ENCODE results near the gene KIF26A.

KIF26A gene

DNA sequence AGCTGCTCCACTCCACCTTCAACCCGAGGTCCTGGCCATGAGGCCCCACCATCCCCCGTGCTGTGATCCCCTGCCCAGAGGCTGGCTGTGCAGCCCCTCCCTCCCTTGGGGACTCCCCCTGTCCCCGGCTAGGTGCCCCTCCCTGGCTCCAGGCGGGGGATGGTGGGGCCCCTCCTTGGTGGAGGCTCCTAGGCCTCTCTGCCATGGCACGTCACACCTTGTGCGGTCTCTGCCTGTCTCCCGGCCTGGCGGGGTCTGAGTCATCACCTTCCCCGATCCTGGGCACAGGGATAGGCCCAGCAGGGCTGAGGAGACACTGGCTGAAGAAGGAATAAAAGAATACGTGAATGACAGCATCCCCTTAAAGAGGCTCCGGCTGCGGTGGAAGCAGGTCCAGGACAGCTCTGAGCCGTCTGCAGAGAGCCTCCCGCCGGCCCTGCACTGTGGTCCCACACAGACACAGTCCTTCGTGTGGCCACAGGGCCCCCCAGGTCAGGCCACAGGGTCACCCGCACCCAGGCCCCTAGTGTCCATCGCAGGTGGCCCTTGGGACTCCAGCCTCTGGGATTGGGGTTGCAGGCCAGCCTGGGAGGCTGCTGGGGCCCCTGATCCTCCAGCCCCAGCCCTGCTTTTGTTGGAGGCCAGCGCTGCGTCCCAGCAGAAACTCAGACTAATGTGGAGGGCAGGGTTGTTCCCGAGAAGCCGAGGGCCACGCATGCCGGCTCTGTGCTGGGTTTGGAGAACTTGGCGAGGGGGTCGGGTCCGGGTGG is 43.6 kb downstream of the KIF26A start:
- no peak for DNase-seq

DNA sequence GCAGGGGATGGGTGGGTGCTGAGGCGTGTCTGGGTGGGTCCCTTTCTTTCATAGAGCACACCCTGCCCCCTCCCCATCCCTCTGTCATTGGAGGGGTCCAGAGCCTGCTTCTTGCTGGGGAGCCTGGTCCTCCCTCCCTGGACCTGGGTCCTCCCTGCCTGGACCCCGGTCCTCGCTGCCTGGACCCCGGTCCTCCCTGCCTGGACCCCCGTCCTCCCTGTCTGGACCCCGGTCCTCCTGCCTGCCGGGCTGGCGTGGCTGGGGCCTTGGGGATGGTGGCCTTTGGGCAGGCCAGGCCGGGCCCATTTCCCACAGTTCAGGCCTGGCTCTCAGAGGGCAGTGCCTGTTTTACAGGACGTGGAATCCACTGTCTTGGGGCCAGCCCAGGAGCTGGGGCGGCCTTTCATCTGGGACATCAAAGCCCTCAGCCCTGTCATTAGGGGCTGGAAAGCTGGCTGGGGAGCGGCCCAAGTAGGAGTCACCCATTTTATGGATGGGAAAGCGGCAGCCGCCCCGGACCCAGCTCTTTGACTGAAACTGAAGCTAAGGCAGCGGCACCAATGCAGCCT is 44.6 kb downstream of the KIF26A start:
- DNase-seq, result no peak

DNA sequence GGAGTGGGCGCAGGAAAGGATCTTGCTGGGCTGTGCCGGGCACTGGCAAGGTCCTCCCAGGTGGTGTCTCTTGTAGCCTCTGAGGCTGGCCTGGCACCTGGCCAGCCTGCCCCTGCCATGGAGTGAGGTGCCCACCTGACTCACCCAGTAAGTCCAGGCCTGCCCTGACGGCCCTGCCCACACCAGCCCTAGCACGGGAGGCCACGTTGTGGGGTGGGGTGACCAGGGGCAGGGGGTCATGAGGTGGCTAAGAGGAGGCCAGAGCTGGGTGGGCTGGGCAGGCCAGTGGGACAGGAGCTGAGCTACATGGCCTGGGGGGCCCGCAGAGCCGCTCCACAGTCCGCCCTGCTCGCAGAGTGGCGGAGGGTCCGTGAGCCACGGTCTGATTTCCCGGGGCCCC is 45.4 kb downstream of the KIF26A start:
- no peak for DNase-seq

DNA sequence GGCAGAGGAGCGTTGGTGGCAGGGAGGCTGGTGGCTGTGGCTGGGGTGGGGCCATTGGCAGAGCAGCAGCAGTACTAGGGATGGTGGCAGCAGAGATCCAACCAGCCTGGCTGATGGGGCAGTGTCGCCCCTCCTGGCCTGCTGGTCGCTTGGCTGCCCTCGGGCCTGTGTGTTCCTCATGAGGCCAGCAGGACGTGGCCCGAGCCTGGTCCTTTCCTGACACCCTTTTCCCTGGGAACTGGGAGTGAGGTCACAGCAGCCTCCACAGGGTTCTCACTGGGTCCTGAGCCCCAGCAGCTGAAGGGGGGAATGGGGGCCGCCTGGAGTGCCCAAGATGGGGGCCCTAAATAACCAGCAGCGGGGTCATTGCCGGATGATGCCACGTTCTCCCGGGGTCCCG is 46.1 kb downstream of the KIF26A start:
- DNase-seq, result no peak

DNA sequence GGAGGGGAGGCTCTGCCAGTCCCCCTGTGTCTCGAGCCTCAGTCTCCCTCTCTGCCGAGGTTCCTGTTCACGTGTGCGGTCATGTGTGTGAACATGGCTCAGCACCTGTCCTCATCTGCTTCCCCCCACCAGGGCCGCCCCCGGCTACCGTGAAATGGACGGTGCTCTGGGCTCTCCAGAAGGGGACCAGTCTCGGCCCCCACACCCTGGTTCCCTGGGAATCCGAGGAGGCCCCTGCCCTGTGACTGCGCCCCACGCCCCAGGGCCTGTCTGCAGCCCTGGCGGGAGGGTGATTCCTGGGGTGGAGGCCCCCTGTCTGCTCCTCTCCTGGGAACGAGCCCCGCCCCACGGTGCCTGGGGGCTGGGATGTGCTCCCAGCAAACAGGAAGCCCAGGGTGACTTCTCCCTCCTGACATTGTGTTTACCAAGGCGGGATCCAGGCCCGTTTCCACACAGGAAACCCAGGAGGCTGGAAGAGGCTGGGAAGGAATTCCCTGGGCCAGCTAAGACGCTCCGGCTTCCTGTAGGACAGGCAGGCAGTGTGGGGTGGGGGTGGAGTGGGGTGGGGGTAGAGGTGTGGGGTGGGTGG is 46.6 kb downstream of the KIF26A start:
- DNase-seq, result no peak

DNA sequence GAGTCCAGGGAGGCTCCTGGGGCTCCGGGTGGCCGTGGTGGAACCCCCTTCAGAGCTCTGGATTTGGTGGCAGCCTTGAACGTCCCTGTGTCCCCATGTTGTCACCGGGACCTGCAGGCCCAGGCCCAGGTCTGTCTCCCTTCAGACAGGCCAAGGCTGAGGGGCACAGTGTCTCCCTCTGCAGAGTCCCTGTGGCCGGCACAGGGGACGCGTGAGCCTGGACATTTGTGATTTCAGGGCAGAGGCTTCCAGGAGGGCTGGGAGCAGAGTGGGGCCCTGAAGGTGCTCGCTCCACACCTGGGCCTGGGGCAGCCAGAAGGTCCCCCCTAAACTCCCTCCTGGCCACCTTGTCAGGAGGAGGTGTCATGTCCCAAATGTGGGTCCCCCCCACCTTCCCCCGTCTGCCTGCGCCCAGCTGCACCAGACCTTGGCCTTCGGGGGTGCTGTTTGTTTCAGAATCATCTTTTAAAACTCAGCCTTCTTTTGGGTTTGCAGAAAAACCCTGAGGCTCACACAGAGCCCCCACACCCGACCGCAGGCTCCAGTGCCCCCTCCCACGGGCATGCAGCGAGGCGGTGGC is 47.6 kb downstream of the KIF26A start:
- no peak for DNase-seq

DNA sequence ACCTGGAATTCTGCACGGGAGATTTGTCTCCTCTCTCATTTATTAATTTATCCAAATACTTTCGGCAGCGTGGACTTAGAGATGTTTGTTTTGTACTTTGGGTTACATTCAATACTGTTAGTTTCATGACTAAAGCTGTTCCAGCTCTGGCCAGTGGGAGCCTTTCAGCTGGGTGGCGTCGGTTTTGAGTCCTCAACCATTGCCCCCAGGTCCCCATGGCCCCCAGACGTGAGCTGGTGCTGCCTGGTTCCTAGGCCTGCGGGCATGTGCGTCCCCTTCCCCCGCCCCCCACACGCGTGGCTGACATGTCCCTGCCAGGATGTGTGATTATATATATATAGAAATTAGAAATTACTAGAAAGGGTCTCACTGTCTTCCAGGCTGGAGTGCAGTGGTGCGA is 48.2 kb downstream of the KIF26A start:
- no peak for DNase-seq

DNA sequence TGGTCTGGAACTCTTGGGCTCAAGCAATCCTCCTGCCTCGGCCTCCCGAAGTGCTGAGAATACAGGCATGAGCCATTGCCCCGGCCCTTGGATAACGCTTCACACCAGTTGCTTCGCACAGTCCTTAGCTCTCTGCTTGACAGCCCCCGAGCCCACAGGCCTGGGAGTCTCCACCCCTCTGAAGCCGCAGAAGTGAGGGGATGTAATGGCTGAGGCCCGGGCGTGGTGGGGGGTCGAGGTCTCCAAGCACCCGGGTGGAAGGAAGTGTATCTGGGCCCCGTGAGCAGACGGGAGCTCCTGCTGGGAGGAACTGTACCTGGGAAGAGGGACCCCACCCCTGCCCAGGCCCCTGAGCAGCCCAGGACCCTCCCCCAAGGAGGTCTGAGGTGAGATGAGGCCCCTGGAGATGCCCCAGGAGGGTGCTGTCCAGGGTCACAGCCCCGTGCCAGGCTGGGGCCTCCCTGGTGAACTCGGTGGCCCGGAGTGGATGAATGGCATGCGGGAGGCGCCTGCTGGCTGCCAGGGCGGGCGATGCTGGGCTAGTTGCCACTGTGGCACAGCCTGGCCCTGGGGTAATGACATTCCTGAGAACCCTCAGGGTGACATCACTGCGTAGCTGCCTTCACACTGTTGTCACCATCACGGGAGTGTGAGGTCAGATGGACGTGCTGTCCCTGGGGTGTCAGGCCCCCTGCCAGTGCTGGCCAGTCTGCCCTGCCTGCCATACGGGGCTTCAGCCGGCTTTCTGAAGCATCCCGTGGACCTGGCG is 48.9 kb downstream of the KIF26A start:
- DNase-seq, result no peak

DNA sequence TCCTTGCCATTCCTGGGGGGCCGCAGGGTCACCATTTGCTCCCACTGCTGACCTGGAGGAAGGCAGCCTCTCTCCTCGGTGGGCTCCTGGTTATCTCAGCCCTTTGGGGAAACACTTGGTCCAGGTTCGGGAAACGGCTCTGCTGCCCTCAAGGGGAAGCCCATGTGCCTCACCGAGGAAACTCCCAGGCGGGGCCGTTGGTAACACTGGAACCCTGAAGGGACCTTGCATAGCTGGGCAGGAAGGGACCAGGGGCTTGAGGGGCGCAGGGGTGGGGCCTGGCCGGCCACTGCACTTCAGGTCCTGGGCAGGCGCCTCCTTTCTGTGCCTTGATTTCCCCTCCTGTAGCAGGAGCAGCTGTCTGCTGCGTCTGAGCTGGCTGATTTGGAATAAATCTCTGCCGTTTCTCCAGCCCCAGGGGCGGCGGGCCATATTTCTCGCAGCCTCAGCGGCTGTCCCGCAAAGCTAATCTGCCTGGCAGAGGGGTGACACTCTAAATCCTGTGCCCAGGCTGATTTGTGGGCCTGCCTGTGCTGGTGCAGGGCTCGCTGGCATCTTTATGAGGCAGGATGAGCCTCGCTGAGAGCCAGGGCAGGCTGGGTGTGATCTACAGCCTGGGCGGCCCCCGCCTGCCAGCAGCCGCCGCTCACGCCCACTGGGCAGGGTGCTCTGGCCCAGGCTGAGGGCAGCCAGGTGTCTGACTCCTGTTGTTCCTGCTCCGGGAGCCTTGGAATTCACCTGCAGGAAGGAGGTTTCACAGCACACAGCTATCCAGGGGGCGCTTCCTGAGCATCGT is 49.7 kb downstream of the KIF26A start:
- no peak for DNase-seq

DNA sequence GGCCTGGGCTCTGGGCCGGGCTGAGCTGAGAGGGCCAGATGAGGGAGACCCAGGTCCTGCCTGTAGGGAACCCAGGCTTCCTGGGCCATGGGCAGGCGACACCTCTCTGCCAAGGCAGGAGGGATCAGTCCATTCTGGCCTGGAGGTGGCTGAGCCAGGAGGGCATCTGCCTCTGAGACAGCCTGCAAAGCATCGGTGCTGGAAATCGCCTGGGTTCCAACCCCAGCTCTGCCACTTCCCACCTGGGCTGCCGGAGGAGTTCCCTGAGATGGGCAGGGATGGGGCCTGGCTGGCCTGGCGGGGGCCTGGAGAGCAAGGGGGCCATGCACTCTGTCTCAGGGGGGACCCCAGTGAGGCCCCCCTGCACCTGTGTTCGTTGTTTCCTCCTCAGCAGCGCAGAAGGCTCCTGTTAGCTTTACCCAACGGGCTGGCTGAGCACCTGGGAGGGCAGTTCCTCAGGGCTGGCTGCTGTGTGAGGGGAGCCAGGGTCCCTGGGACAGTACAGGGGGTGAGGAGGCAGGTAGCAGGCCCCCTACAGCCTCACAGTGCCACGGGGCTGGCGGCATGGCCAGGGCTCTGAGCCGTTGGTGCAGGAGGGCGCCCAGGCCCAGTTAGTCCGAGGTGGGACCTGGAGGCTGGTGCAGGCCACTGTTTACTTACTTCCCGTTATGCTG is 50.5 kb downstream of the KIF26A start:
- no peak for DNase-seq

DNA sequence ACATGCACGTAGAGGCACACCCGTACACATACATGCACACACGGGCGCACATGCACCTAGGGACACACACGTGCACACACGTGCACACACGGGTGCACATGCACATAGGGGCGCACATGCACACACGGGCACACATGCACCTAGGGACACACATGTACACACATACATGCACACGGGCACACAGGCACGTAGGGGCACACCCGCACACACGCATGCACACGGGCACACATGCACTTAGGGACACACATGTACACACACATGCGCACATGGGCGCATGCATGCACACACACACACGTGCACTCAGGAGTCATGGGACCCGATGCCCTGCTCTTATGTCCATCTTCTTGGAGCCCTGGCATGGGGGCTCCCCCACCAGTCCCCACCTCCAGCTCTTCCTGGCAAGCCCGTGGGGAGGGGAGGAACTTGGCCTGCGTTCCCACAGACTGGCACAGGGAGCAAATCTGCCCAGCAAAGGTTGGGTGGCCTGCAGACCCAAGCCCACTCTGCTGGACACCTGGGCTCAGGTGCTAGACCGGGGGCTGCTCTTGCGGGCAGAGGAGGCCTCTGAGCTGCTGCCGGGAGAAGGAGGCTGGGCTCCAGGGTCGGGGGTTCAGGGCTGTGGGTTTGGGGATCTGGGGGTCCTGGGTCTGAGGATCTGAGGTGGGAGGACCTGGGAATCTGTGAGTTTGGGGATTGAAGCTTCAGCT is 51.4 kb downstream of the KIF26A start:
- no peak for DNase-seq

DNA sequence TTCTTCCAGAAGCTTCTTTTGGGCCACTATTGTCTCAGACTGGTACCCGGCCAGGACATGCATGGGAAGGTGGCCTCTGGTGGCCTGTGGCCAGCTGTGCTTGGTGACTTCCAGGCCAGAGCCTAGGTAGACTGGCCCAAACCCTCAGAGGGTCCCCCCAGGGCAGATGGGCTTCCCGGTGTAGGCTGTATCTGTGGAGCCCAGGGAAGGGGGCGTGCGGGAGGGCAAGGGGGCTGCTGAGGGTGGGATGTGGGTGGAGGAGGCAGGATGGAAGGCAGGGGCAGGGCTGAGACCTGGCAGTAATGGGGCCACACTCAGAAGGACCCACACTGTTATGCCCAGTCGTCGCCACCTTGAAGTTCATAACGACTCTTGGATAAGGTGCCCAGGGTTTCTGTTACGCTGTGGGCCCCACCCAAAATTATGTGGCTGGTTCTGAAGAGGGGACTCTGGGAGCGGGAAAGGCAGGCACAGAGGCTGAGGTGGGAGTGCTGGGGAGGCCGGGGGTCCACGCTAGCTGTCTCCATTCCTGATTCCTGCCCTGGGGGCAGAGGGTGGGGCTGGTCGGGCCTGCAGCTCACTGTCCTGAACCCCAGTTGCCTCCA is 52.1 kb downstream of the KIF26A start:
- DNase-seq, result no peak

DNA sequence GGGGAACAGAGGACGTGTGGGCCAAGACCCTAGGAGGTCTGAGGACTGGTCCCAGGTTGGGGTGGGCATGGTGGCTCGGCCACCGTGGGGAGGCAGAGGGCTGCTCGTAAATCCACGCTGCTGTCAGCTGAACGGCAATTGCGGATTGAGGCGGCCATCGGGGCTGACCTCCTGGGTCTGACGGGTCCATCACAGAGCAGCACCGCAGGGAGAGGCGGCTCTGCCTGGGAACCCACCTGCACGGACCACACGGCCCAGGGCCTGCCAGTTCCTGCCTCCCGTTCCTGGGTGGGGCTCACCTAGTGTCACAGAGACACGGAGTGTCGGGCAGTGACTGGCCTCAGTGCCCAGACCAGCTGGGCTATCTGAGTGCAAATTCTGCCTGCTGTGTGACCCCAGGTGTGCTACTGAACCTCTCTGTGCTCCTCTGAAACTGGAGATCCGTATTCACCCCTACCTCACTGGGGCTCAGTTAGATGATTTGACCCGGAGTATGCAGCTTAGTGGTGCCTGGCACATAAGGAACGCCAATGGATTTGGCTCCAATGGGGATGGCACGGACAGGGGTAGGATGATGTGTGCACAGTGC is 53.1 kb downstream of the KIF26A start:
- DNase-seq, result no peak

DNA sequence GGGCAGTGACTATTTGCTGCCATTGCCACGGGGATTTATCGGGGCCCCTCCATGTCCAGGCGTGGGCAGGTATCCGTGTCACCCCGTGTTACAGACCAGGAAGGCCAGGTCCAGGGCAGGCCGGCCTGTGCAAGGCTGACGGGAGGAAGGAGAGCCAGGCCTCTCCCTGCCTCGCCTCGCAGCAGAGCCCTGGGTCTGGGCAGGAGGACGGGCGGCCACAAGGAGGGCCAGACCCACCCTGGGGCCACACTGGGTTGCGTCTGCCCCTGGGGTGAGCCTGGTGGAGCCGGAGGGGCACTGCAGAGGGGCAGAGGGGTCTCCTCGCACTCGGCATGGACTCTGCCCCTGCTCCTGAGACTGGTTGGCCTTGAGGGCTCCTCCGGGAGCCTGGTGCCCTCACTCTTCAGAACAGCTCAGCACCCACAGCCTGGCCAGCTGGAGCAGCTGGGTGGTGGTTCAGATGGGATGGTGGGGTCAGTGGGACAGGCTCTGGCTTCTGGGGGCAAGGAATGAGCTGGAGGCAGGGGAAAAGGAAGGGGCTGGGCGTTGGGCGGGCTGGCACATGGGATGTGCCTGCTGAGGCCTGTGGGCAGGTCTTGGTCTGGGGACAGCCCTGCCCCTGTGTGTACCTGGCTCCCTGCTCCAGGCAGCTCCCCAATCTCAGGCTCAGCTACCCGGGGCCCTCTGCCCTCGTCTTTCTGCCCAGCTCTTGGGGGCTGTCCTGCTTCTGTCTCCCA is 53.9 kb downstream of the KIF26A start:
- no peak for DNase-seq

DNA sequence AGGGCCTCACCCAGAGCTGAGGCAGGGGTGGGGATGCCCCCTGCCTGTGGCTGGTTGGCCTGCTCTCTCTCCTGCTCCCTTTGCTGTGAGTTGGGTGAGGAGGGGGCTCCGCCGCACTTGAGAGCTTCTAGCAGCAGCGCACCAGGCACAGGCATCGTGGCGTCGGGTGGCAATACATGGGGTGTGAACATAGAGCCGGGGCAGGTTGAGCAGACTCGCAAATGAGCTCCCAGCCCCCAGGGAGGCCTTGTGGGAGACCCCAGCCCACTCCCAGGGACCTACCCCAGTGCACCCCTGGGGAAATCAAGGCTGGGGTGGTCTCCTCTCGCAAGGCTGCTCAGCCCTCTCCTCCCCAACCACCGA is 54.5 kb downstream of the KIF26A start:
- DNase-seq, result no peak

DNA sequence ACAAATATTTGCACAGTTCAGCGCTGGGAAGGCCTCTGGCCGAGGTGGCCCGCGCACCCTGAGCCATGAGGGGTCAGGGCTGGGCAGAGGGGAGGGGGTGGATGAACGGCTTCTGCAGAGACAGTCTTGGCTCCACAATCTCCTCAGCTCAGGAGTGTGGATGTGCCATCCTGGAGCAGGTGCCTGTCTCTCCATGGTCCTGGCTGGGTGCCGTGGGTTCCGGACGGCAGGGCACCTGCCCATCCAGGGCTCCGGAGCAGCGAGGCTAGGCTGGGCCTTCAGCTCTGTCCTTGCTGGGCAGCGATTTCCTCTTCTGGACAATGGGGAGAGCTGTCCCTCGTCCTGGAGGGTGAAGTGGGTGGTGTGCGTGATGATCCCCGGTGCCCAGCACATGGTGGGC is 55.6 kb downstream of the KIF26A start:
- no peak for DNase-seq

DNA sequence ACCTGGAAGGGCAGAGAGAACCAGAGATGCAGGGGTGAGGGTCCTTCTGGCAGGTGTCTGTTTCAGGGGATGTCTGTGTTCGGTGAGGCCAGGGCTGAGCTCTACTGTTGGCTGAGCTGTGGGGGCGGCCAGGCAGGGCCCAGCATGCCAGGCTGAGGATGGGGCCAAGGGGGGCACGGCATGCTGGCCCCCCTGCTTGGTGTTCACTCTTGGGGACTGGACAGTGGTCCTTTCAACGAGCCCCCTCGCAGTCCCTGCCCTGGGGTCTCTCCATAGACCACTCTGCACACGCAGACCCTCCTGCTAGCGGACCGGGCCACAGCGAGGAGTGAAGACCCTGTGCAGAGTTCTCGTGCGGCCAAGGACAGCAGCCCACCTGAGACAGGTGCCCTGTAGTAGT is 56.3 kb downstream of the KIF26A start:
- no peak for DNase-seq

DNA sequence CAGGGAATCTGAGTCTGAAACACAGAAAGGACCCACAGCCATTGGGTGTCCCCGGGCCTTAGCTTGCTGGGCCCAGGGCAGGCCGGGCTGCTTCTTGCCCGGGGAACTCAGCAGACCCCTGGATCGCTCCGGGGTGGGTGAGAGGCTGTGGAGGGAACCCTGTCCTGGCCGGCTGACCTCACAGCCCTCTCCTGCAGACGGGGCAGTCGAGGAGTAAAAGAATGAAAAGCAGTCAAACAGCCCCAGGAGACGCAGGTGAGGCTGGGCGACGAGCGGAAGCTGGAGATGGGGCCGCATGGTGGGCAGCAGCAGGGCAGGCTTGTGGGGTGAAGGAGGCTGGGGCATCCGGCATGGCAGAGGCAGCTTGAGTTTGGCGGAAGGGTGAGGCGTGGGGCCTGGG is 57.0 kb downstream of the KIF26A start:
- DNase-seq, result no peak

DNA sequence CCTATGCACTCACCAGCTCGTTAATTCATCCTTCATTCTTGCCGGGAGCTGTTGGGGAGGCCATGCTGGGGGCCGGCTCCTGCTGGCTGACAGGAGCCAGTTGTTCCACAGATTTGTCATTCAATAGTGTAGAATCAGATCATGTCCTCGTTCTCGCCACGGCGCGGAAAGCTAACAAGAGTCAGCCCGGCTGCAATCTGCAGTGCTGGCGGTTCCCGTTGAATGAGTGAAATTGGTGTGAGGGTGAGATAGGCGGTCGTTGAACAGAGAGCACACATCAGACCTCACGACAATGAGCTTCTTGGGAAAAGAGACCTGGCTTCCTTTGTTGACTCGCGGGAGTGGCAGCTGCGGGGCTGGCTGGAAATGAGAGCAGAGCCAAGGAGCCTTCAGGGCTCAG is 57.5 kb downstream of the KIF26A start:
- no peak for DNase-seq
